NB4 (cell line): ENCODE measurements around the gene RFPL1.
"Not testable (repeated sequence)": the region's sequence is repeated elsewhere in the genome, so short reads cannot be mapped to it uniquely, and the experiment has no call there.

Experiments
- MYC ChIP-seq: IDR thresholded peaks from 2 replicates; pipeline ENCODE4 v1.6.1; 2011; ENCODE audit warnings: low read depth, low read length
- TF ChIP-seq, protein P1 (sequence below): IDR thresholded peaks from 2 replicates; pipeline ENCODE4 v1.6.1; 2011; ENCODE audit warnings: low read depth, low read length

GRCh38 chr22:29401538-29401937 is 36.8 kb upstream of the RFPL1 start:
- TF ChIP-seq, protein P1, sequence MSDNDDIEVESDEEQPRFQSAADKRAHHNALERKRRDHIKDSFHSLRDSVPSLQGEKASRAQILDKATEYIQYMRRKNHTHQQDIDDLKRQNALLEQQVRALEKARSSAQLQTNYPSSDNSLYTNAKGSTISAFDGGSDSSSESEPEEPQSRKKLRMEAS: not testable (repeated sequence)
- TF ChIP-seq MYC: not testable (repeated sequence)
